Mucosa of gallbladder (tissue), 1 donor: Measurements from ENCODE around the gene MAGEC1. TPM values are rescaled to one million over a fixed set of nuclear protein-coding genes. Genes with fewer than 3 reads are reported as not detected.
"Not testable (repeated sequence)": the region's sequence is repeated elsewhere in the genome, so short reads cannot be mapped to it uniquely, and the experiment has no call there.

Source experiments
- DNase-seq: peaks from one replicate; pipeline ENCODE4 v3.0.0-alpha.2; 2020; ENCODE audit warnings: low spot score
- total RNA-seq: library from RNA; stranded (reverse); gene quantifications from one replicate; pipeline ENCODE4 v1.2.1, GENCODE V29; 2021
- donor health status: DM: no; HTN: no; CAD: no.

MAGEC1 gene
- not detected for total RNA-seq

DNA sequence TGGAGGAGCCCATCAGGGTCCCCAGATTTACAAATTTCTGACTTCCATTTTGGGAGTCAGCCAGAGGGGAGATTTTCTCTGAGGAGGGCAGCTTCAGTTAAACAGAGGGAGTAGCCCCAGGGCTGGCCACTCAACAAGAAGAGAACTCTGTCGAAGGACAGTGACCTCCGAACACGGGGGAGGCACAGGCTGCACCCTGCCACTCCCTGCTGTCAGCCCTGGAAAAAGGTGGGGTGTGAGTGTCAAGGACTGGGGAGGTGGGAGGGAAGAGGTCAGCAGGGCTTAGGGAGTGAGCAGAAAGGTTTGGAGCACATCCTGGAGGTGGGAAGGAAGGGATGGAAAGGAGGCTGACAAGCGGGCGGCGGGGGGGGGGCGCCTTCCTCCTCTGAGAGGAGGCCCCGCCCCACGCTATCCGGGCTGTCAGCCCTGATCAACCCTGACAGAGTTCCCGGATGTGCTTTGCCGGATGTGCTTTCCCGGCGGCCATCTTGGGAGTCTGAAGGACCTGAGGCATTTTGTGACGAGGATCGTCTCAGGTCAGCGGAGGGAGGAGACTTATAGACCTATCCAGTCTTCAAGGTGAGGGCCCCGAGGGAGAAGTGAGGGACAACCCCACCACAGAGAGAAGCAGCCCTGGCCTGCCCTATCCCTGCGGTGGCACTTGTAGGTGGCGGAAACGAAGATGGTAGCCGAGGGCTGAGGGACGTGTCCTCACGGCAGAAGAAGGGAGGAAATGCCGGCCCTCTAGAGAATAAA lies at the start of gene MAGEC1:
Gene MAGEC1 (plus strand): TSS at position 495 of the 756 bp plus-strand sequence. CDS start 1,179 bp downstream, outside the sequence.
- DNase-seq = no peak

DNA sequence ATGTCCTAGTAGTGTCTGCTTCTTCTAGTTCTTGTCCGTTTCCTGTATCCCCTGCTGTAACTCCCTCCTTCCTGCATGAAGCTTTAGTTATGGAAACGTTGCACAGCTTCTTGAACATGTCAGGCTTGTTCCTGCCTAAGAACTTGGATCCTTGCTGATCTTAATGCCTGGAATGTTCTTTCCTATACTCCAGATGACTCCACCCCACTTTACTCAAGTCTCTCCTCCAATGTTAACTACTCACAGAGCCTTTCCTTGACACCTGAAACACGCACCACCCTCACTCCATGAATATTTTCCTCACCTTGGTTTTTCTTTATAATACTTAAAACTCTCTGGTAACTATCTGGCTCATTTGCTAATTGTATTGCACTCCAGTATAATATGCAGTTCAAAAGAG lies 46.2 kb upstream of the MAGEC1 start:
- no peak for DNase-seq

- DNase-seq = no peak
Measured at GRCh38 chrX:141879616-141880015, 24.1 kb upstream of the MAGEC1 start.

- not testable (repeated sequence) for DNase-seq
Measured at GRCh38 chrX:141888811-141889210, 14.9 kb upstream of the MAGEC1 start.

- no peak for DNase-seq
Measured at GRCh38 chrX:141894733-141895132, 9.0 kb upstream of the MAGEC1 start.

DNA sequence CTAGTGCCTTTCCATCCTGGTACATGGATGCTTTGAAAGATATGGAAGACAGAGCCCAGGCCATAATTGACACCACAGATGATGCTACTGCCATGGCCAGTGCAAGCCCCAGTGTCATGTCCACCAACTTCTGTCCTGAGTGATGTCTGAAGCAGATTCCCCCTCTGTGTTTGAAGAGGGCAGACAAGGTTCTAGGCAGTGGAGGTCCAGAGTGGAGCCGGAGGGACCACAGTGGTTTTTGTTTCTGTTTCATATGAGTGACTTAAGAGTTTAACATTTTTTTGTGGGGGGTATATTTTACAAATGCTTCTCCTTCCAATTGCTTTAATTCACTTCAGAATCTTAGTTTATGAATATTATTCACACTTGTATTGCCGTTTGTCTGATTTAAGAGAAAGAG lies 6.0 kb upstream of the MAGEC1 start:
- no peak for DNase-seq

GRCh38 chrX:141902366-141902765 lies 1.3 kb upstream of the MAGEC1 start:
- no peak for DNase-seq

DNA sequence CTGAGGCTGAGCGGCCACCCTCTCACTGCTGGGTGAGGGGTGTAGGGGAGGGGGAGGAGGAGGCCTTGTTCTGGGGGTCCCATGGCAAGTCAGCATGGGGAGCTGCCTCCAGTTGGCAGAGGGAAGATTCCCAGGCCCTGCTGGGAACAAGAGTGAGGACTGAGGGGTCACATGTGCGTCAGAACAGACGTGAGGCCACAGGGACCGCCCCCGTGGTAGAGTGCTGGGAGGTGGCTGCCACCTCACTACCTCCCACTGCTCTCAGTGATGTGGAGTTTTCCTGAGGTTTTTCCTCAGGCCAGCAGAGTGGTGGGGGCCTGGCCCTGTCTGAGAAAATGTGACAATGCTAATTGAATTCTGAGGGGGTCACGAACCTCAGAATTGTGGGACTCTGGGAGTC lies 568 bp downstream of the MAGEC1 start:
- DNase-seq = no peak

- no peak for DNase-seq
Measured at GRCh38 chrX:141917801-141918200, 14.1 kb downstream of the MAGEC1 start.

DNA sequence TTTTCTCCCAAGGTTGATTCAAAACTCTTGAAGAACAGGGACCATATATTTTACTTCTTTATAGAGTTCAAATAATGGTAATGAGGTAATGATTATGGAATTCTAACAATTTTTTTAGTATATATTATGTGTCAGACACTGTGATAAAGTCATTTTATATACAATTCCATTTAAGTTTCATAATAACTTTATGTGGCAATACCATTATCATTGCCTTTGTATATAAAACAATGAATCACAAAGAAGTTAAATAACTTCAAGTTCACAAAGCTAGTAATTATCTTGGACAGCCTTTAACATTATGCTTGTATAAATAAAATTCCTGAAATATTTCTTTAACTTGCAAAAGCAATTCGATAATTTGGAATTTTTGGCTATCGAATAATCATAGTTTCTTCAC lies 20.6 kb downstream of the MAGEC1 start:
- no peak for DNase-seq

DNA sequence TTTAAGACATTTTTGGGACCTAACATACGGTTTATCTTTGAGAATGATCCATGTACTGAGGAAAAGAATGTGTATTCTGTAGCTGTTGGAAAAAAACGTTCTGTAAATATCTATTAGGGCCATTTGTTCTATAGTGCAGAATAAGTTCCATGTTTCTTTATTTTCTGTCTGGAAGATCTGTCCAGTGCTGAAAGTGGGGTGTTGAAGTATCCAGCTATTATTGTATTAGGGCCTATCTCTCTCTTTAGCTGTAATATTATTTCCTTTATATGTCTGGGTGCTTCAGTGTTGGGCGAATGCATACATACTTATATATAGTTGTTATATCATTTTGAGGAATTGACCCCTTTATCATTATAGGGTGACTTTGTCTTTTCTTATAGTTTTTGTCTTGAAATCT lies 24.7 kb downstream of the MAGEC1 start:
- DNase-seq = no peak

DNA sequence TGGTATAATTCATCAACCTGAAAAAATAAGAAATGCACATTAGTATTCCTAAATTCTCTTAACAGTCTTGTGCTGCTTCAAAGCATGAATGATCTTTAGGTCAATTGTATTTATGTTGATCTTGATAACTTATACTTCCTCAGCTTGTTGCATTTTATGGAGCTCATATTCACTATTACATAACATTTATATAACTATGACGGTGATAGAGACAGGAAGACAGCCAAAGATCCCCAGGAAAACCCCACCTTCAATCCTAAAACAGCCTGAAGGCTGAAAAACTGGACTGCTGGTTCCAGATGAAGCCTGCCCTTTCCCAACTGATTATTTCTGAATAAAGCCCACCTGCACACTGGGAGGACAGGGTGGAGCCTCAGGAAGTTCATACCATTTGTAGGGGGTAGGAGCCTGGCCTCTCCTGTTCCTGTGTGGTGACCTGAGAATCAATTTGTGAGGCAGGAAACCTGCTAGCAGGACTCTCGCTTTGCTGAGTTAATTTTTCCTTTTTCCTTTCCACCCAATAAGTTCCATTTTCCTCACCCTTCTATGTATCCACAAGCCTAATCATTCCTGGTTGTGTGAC lies 30.5 kb downstream of the MAGEC1 start:
- DNase-seq = no peak

DNA sequence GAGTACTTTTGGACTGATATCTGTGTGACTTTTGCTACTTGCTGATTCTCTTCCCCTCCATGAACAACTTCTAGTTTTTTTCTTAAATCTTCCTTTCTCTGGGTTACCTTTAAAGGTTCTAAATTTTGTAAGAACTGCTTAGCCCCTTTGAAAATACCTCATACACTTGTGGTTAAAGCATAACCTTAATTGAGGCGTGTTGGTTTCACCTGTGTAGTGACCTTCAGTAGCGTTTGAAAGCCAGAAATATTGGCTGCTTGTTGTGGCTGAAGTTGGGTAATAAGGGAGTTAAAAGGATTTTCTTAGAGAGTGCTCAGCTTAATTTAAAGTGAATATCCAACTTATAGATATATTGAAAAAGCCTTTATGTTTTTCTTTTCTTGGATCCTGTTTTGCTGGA lies 32.0 kb downstream of the MAGEC1 start:
- DNase-seq = no peak

- DNase-seq = no peak
Measured at GRCh38 chrX:141936080-141936479, 32.4 kb downstream of the MAGEC1 start.

DNA sequence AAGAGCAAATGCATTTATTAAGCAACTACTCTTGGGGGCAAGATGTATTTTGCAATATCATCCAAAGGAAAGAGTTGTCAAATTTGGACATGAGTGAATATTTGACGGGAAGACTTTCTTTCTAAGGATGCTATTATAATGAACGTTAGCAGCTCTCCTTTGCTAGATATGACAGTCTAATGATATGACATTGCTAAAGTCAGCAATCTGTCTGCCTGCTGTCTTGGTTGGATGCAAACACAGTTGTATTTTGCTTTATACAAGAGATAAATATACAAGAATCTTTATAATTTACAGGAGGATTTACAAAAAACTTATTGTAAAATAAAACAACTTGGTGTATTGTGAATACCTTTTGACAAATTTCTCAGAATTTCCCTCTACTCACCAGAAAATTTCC lies 37.5 kb downstream of the MAGEC1 start:
- no peak for DNase-seq

- DNase-seq = no peak
Measured at GRCh38 chrX:141945426-141945825, 41.7 kb downstream of the MAGEC1 start.

GRCh38 chrX:141947350-141947749 lies 43.7 kb downstream of the MAGEC1 start:
- no peak for DNase-seq

DNA sequence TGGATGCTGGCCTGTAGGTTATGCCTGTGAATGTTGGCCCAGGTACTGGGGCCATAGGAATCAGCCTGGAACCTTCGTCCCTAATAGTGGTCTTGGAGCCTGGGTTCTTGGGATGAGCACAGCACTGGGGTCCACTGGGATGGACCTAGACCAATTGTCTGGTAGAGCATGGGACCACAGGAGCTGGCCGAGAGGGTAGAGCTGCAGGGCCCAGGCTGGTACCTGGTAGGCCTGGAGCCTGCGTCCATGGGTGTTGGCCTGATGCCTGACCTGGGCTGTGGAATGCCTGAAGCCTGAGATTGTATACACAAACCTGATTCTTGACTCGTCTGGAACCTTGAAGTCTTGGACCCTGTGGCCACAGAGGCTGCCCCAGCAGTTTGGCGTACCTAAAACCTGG lies 48.9 kb downstream of the MAGEC1 start:
- DNase-seq = no peak

- DNase-seq = no peak
Measured at GRCh38 chrX:141958675-141959074, 55.0 kb downstream of the MAGEC1 start.
